Measurements from ENCODE around the gene PLEKHG1.

PLEKHG1 gene

DNA sequence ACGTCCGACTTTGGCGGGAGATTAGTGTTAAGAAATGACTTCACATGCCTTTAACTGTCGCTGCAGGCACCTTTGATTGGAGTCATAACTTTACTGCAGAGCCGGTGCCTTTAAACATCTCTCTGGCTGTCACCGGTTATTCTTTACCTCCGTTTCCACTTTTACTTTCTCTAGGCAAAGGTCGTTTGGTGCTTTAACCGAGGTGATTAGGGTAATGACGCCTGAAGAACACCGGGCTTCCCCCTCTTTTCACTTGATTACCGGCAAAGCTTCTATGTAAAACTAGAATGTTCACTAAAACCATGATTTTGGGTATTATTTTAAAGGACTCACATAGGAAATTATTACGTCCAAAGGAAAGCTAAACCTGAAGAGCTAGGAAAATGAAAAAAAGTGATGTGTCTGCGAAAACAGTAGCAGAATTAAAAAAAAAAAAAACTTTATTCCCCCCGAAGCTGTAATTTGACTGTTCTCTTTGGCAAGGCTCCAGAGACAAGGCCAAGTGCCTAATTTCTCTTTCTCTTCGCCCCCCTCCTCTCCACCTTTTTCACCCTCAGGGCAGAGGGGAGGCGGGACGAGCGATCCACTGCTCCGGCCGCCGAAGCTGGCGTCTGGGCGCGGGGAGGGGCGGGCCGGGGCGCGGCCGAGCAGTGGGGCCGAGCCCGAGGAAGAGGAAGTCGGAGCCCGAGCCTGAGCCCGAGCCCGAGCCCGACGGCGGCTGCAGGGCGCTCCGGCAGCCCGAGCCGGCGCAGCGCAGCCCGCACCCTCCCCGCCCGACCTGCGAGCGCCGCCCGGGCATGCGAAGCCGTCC, at the start of gene PLEKHG1:
PLEKHG1 (plus strand) TSS at position 687 of the 811 bp plus-strand sequence. CDS start 133,797 bp downstream, outside the sequence.
- ChIA-PET POLR2A (no interaction called here), CTCF (no interaction called here)
- H3K4me3 ChIP-seq (ENCODE audit: low read depth, low read length), result peak within 1 kb of the TSS; percentile 47
- no peak for TF ChIP-seq CTCF (IDR thresholded peaks at IDR 0.05; ENCODE audit: insufficient read depth, low read length, missing control alignments)
- DNase-seq (ENCODE audit: low read depth, low spot score), result no peak

- POLR2A ChIA-PET, result no interaction called here
These were observed 49.4 kb upstream of the PLEKHG1 start for GRCh38 chr6:150550244-150550643.

DNA sequence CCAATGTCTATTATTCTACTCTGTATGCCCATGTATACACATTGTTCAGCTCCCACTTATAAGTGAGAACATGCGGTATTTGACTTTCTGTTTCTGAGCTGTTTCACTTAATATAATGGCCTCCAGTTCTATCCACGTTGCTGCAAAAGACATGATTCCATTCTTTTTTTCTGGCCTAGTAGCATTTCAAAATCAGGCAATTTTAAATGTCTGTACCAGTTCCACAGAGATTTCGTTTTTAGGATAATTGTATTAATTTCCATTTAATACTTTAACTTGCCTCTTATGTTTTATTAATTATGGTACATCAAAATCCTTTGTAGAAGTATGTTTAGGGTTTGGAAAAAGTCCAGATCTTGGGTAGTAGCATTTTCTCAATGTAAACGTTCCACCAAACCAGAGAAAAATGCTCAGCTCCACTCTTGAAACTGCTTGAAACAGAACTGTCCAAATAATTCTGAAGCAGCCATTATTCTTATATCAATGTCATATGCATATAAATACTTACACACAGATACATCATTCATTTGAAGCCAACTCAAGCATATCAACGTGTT, 42.6 kb upstream of the PLEKHG1 start:
- TF ChIP-seq CTCF (IDR thresholded peaks at IDR 0.05; ENCODE audit: insufficient read depth, low read length, missing control alignments), result no peak
- POLR2A ChIA-PET, result no interaction called here
- DNase-seq (ENCODE audit: low read depth, low spot score), result no peak
- CTCF ChIA-PET, result no interaction called here
- no peak overlapping the region for H3K4me3 ChIP-seq (ENCODE audit: low read depth, low read length)

More at GRCh38 chr6:150550244-150550643, 49.4 kb upstream of the PLEKHG1 start:
- CTCF ChIA-PET, result no interaction called here
- no peak for TF ChIP-seq CTCF (IDR thresholded peaks at IDR 0.05; ENCODE audit: insufficient read depth, low read length, missing control alignments)
- no peak for DNase-seq (ENCODE audit: low read depth, low spot score)
- H3K4me3 ChIP-seq (ENCODE audit: low read depth, low read length), result no peak overlapping the region

GRCh38 chr6:150560004-150560883, 39.4 kb upstream of the PLEKHG1 start:
- POLR2A ChIA-PET, result no interaction called here
- no peak for DNase-seq (ENCODE audit: low read depth, low spot score)
- no peak overlapping the region for H3K4me3 ChIP-seq (ENCODE audit: low read depth, low read length)
- CTCF ChIA-PET, result no interaction called here
- TF ChIP-seq CTCF (IDR thresholded peaks at IDR 0.05; ENCODE audit: insufficient read depth, low read length, missing control alignments), result no peak

- POLR2A ChIA-PET, result no interaction called here
These were observed 38.8 kb upstream of the PLEKHG1 start for GRCh38 chr6:150560884-150561219.

More at GRCh38 chr6:150560884-150561219, 38.8 kb upstream of the PLEKHG1 start:
- no peak overlapping the region for H3K4me3 ChIP-seq (ENCODE audit: low read depth, low read length)
- DNase-seq (ENCODE audit: low read depth, low spot score), result no peak
- CTCF ChIA-PET, result no interaction called here
- TF ChIP-seq CTCF (IDR thresholded peaks at IDR 0.05; ENCODE audit: insufficient read depth, low read length, missing control alignments), result no peak
